GM10266 (cell line): ENCODE results near the gene TTYH3.

Experiments
- DNase-seq: peaks from one replicate; pipeline ENCODE4 v3.0.0; 2012; ENCODE audit errors: extremely low spot score
- CTCF ChIP-seq: IDR thresholded peaks from 2 replicates; pipeline ENCODE4 v1.5.1; 2012; ENCODE audit warnings: mild to moderate bottlenecking, low read depth; ENCODE audit not compliant: control insufficient read depth, insufficient read depth; ENCODE audit errors: missing control alignments

Gene TTYH3

GRCh38 chr7:2707481-2707880 is 75.7 kb downstream of the TTYH3 start:
- TF ChIP-seq CTCF = no peak
- DNase-seq = no peak

GRCh38 chr7:2708041-2708440 is 76.3 kb downstream of the TTYH3 start:
- TF ChIP-seq CTCF = no peak
- no peak for DNase-seq

DNA sequence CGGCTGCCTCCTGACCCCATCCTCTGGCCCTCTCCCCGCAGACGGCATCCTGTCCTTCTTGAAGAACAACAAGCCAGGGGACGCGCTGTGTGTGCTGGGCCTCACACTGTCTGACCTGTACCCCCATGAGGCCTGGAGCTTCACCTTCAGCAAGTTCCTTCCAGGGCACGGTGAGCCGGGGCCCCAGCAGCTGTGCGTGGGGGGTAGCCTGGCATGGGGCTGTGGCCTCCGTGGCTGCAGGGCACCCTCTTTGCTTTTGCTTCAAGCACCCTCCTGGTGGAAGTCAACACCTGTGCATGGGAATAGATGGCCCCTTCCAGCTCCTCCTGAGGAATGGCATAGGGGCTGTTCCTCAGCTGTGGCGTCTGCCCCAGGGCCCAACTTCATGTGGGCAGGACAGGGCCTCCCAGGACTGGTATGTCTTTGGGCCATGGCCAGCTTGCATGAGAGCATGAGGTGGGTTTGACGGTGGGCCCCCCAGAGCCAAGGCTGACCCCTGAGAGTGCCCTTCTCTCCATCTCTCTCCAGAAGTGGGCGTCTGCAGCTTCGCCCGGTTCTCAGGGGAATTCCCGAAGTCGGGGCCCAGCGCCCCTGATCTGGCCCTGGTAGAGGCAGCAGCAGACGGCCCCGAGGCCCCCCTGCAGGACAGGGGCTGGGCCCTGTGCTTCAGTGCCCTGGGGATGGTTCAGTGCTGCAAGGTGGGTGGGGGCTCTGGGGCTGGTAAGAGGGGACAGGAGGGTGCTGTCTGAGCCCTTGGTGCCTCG is 76.9 kb downstream of the TTYH3 start:
- no peak for TF ChIP-seq CTCF
- no peak for DNase-seq

- peak; percentile 84 for DNase-seq
- TF ChIP-seq CTCF = peak; percentile 97
These were observed 77.9 kb downstream of the TTYH3 start for GRCh38 chr7:2709553-2710285.

- no peak for TF ChIP-seq CTCF
- DNase-seq = peak; percentile 89
These were observed 78.5 kb downstream of the TTYH3 start for GRCh38 chr7:2710286-2710655.

DNA sequence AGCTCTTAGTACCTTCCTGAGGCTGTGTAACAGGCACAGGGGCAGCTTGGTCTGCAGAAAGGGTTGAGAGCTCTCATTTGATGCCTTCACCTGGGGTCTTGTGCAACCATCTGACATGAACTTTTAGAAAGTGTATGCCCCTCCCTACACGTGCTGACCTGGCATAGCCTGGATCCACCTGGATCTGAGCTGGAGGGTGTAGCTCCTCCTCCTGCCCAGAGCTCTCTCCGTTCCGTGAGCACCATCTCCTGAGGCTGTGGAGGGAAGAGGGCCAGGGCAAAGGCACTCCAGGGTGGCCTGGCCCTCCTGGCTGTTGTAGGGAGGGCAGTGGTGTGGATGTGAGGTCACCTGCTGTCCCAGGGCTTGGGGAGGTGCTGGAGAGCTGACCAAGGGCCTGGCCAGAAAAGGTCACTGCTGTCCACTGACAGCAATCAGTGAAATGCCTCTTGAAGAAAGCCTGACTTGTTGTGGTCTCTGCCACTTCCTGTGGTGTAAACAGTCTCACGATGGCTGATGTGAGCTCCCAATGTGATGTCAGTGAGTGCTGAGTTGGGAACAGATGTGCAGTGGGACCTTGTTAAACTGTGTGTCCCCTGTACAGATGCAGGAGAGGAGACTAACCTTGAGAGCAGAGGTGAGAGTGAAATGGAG is 79.2 kb downstream of the TTYH3 start:
- TF ChIP-seq CTCF = peak; percentile 7
- peak; percentile 69 for DNase-seq
